Left ventricle myocardium inferior (tissue), 1 donor: ENCODE data around the gene MZT2B. TPM values are rescaled to one million over a fixed set of nuclear protein-coding genes. Genes with fewer than 3 reads are reported as not detected.
A peak's percentile ranks its signal among the peaks of the same experiment; 100 is the strongest.
"Not testable (repeated sequence)": the region's sequence is repeated elsewhere in the genome, so short reads cannot be mapped to it uniquely, and the experiment has no call there.

Experiments
- DNase-seq: peaks from one replicate; pipeline ENCODE4 v3.0.0-alpha.2; 2020
- H3K27ac ChIP-seq: fragments of 200-600 bp; replicated peaks from 2 replicates; pipeline ENCODE4 v1.8.0; 2021
- H3K27me3 ChIP-seq: fragments of 200-600 bp; 2 replicates; pipeline ENCODE4 v1.8.0; 2021; ENCODE audit warnings: low read depth
- H3K36me3 ChIP-seq: fragments of 200-600 bp; 2 replicates; pipeline ENCODE4 v1.8.0; 2021
- H3K4me1 ChIP-seq: fragments of 200-600 bp; 2 replicates; pipeline ENCODE4 v1.8.0; 2021
- H3K4me3 ChIP-seq: fragments of 200-600 bp; 2 replicates; pipeline ENCODE4 v1.8.0; 2021; ENCODE audit warnings: mild to moderate bottlenecking, moderate library complexity
- H3K9me3 ChIP-seq: fragments of 200-600 bp; replicated peaks from 2 replicates; pipeline ENCODE4 v1.8.0; 2021
- CTCF ChIP-seq: fragments of 200-600 bp; IDR thresholded peaks from 2 replicates; pipeline ENCODE4 v1.8.0; 2021; ENCODE audit warnings: antibody characterized with exemption, mild to moderate bottlenecking, borderline replicate concordance
- intact Hi-C: fragments of 100-400 bp; cut with micrococcal nuclease; formaldehyde crosslinking; loops from one replicate; pipeline ENCODE4 v1.11.0; 2022
- total RNA-seq: library from RNA; stranded (reverse); fragmentation: NEBNext Ultra II Directional; extraction: Animal tissue kit (Norgen Biotek cat#: 25700); gene quantifications from one replicate; pipeline ENCODE4 v1.2.1, GENCODE V29; 2021
- donor health status: DM: no; HTN: yes; CAD: no; lungs with severe emphysema.

The MZT2B gene
- total RNA-seq, 1 donor from 2014 or later: 422 TPM

- Histone ChIP-seq H3K9me3 (no peaks in the 10 kb centered on the region), H3K27me3 (no peaks in the 10 kb centered on the region), H3K36me3 (no peaks in the 10 kb centered on the region), H3K4me3 (no peak overlapping the region), H3K27ac (no peak overlapping the region), H3K4me1 (peaks cover 37% of the 10 kb centered on the region)
- intact Hi-C loops: no loop called here
- DNase-seq: no peak
- no peak for TF ChIP-seq CTCF
Measured at GRCh38 chr2:130185436-130185835, 3.4 kb downstream of the MZT2B start.

DNA sequence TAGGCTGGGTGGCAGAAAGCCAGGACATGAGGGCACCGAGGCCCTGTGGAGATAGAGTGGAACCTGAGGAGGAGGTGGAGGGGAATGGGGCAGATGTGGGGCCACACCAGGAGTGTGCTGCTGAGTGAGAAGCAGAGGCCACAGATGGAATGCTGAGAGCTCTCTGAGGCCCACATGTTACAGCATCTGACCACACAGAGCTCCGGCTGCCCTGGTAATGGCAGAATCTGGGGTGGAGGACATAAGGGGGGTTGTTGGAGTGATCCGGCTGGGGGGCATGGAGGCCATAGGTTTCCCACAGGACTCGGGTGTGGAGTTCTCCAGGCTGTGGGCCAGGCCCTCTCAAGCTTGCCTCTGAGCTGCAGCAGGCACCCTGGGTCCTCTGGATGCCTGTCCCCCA is 3.8 kb downstream of the MZT2B start:
- H3K4me1 ChIP-seq: peaks cover 32% of the 10 kb centered on the region
- intact Hi-C loops: no loop called here
- H3K27me3 ChIP-seq: no peaks in the 10 kb centered on the region
- no peak for TF ChIP-seq CTCF
- H3K27ac ChIP-seq: peak overlapping the region; percentile 30
- H3K9me3 ChIP-seq: no peaks in the 10 kb centered on the region
- no peak overlapping the region for H3K4me3 ChIP-seq
- no peak for DNase-seq
- peaks cover 2% of the 10 kb centered on the region for H3K36me3 ChIP-seq

DNA sequence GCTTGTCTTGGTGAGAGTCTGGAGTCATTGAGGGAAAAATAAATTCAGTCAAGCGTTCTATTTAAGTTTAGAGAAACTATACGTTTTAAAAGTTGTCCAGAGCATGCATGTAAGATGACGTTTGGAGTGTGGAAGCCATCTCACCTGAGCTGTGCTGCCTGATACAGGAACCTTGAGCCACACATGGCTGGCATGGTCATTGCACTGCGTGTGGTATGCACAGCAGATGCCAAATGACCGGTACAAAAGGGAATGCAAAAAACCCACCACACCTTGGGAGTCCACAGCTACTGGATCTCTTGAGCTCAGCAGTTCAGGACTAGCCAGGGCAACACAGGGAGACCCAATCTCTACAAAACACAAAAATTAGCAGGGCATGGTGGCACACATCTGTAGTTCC is 4.3 kb downstream of the MZT2B start:
- Histone ChIP-seq H3K27me3 (no peaks in the 10 kb centered on the region), H3K27ac (peak overlapping the region; percentile 30), H3K9me3 (no peaks in the 10 kb centered on the region), H3K36me3 (peaks cover 7% of the 10 kb centered on the region), H3K4me3 (no peak overlapping the region), H3K4me1 (peaks cover 28% of the 10 kb centered on the region)
- no peak for DNase-seq
- no peak for TF ChIP-seq CTCF
- intact Hi-C loops: no loop called here

DNA sequence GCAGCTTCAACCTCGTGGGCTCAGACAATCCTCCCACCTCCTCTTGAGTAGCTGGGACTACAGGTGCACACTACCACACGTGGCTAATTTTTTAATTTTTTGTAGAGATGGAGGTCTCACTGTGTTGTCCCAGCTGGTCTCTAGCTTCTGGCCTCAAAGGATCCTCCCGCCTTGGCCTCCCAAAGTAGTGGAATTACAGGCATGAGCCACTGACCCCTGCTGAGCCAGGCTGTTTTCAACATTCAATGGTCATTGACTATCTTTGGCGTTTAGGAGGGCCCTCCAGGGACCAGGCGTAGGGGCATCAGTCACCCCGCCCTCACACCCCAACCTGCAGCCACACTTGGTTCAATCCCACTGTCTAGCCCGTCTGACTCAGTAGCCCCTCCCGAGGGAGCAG is 5.2 kb downstream of the MZT2B start:
- H3K4me1 ChIP-seq: peaks cover 25% of the 10 kb centered on the region
- no peaks in the 10 kb centered on the region for H3K27me3 ChIP-seq
- no peak overlapping the region for H3K4me3 ChIP-seq
- H3K36me3 ChIP-seq: peaks cover 10% of the 10 kb centered on the region
- no peak for DNase-seq
- H3K27ac ChIP-seq: no peak overlapping the region
- H3K9me3 ChIP-seq: no peaks in the 10 kb centered on the region
- intact Hi-C loops: no loop called here
- TF ChIP-seq CTCF: no peak

DNA sequence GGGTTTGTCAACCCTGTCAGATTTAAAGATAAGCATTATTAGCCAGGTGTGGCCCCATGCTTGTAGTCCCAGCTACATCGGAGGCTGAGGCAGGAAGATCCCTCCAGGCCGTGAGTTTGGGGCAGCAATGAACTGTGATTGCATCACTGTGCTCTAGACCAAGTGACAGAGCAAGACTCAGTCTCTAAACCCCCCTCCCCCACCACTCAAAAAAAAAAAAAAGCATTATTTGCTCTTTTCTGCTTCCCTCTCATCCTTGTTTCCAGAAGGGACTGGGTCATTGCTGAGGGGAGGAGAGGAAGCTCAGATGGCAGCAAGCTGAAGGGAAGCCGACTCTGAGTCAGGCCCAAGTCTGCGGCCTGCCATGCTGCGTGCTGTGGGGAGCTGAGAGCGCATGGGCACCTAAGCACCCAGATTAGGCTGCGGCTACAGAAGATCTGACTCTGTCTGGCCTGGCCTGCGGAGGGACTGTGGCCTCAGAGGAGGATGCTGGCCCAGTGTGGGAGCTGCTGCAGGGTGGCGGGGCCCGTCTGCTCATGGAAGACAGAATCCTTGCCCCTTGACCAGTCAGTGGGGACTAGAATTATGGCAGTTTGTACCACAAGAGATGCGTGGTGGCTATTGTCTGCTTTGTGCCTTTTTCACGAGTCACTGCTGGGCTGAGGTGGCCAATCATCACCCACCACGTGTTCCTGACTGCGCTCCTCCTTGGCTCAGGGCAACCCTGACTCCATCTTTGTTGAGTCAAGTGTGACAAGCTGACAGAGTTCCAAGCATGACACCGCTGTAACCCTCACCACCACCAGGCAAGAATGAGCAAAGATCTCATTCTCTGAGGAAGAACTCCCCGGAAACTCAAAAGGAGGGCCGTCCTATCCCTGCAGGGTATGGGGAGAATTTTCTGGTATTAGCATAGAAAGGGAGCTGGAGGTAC is 6.1 kb downstream of the MZT2B start:
- H3K4me3 ChIP-seq, H3K27me3 ChIP-seq, H3K9me3 ChIP-seq, intact Hi-C loops, DNase-seq, H3K27ac ChIP-seq, H3K36me3 ChIP-seq: not testable (repeated sequence)
- peaks cover 20% of the 10 kb centered on the region for H3K4me1 ChIP-seq

DNA sequence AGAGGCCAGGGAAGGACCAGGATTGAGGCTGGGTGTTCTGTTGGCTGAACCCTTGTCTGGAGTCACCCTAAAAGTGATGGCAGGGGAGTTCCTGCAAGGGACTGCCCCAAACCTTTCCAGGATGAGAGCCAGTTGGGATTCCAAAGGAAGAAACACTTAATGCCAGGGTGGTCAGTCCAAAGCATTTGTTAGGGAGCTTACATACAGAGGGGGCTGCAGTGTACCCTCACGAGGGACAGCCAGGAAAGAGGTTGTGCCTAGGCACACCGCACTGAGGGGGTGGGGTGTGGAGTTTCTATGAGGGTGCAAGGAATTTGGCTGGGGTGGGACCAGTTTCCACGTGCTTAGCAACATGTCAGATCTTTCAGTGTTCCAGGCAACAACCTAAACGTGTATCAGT is 6.9 kb downstream of the MZT2B start:
- H3K4me3 ChIP-seq, H3K27me3 ChIP-seq, H3K9me3 ChIP-seq, H3K36me3 ChIP-seq, intact Hi-C loops, H3K27ac ChIP-seq, DNase-seq: not testable (repeated sequence)
- H3K4me1 ChIP-seq: peaks cover 12% of the 10 kb centered on the region
